GM19395 (cell line): Measurements from ENCODE around the gene SLC9C1.
"Not testable (repeated sequence)": the region's sequence is repeated elsewhere in the genome, so short reads cannot be mapped to it uniquely, and the experiment has no call there.

Source experiments
- ATAC-seq: cut with Tn5 transposase; IDR thresholded peaks from one replicate; pipeline ENCODE4 v1.9.1; 2021; ENCODE audit warnings: mild to moderate bottlenecking, moderate library complexity; ENCODE audit not compliant: unreplicated experiment

The SLC9C1 gene

GRCh38 chr3:112199622-112200316 is 94.2 kb downstream of the SLC9C1 start:
- ATAC-seq: no peak

GRCh38 chr3:112197131-112197530 is 96.9 kb downstream of the SLC9C1 start:
- ATAC-seq: no peak

- ATAC-seq: no peak
Observed at GRCh38 chr3:112187300-112187699, 106.7 kb downstream of the SLC9C1 start.

- ATAC-seq: not testable (repeated sequence)
Observed at GRCh38 chr3:112185423-112186035, 108.5 kb downstream of the SLC9C1 start.

GRCh38 chr3:112175646-112176045 is 118.4 kb downstream of the SLC9C1 start:
- no peak for ATAC-seq

GRCh38 chr3:112175037-112175436 is 119.0 kb downstream of the SLC9C1 start:
- no peak for ATAC-seq

- no peak for ATAC-seq
Observed at GRCh38 chr3:112171144-112171543, 122.9 kb downstream of the SLC9C1 start.

- no peak for ATAC-seq
Observed at GRCh38 chr3:112170046-112170445, 124.0 kb downstream of the SLC9C1 start.

- ATAC-seq: peak; percentile 74
Observed at GRCh38 chr3:112167758-112168157, 126.3 kb downstream of the SLC9C1 start.

- ATAC-seq: no peak
Observed at GRCh38 chr3:112149136-112149535, 144.9 kb downstream of the SLC9C1 start.

- ATAC-seq: peak; percentile 46
Observed at GRCh38 chr3:112143689-112144088, 150.3 kb downstream of the SLC9C1 start.

GRCh38 chr3:112143251-112143650 is 150.8 kb downstream of the SLC9C1 start:
- peak; percentile 66 for ATAC-seq

GRCh38 chr3:112141293-112141692 is 152.7 kb downstream of the SLC9C1 start:
- ATAC-seq: no peak

GRCh38 chr3:112140584-112140983 is 153.4 kb downstream of the SLC9C1 start:
- no peak for ATAC-seq

GRCh38 chr3:112138219-112138969 is 155.6 kb downstream of the SLC9C1 start:
- ATAC-seq: no peak

GRCh38 chr3:112137781-112138180 is 156.2 kb downstream of the SLC9C1 start:
- ATAC-seq: no peak

- peak; percentile 38 for ATAC-seq
Observed at GRCh38 chr3:112136959-112137693, 156.9 kb downstream of the SLC9C1 start.

- no peak for ATAC-seq
Observed at GRCh38 chr3:112136046-112136445, 158.0 kb downstream of the SLC9C1 start.

GRCh38 chr3:112134335-112135124 is 159.5 kb downstream of the SLC9C1 start:
- no peak for ATAC-seq

GRCh38 chr3:112133626-112134334 is 160.2 kb downstream of the SLC9C1 start:
- ATAC-seq: no peak
